ENCODE data around the gene ROBO1.
A peak's percentile ranks its signal among the peaks of the same experiment; 100 is the strongest.

Gene ROBO1

DNA sequence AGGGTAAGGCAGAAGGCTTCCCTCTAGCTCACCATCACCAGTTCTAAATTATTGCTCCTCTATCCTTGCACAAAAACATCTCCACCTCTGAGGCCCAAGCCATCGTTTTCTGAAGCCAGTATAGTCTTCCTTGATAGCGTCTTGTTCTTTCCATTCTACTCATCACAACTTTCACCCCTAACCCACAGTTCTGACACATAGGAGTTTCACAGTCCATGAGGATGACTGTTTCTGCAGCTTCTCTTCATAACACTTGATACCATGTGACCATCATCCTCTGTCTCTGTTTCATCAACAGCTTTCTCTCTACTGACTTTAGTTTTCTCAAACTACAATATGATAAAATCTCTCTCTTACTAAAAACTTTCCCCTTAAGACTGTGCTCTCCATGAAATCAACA is 1166.5 kb downstream of the ROBO1 start:
- DNase-seq (ENCODE audit: low read depth): no peak
- TF ChIP-seq, protein P1, sequence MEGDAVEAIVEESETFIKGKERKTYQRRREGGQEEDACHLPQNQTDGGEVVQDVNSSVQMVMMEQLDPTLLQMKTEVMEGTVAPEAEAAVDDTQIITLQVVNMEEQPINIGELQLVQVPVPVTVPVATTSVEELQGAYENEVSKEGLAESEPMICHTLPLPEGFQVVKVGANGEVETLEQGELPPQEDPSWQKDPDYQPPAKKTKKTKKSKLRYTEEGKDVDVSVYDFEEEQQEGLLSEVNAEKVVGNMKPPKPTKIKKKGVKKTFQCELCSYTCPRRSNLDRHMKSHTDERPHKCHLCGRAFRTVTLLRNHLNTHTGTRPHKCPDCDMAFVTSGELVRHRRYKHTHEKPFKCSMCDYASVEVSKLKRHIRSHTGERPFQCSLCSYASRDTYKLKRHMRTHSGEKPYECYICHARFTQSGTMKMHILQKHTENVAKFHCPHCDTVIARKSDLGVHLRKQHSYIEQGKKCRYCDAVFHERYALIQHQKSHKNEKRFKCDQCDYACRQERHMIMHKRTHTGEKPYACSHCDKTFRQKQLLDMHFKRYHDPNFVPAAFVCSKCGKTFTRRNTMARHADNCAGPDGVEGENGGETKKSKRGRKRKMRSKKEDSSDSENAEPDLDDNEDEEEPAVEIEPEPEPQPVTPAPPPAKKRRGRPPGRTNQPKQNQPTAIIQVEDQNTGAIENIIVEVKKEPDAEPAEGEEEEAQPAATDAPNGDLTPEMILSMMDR (IDR thresholded peaks at IDR 0.05; ENCODE audit: control insufficient read depth, insufficient read depth, low read depth, low read length, missing control alignments): no peak
- H3K4me3 ChIP-seq (ENCODE audit: control insufficient read depth, low read depth, low read length): no peak overlapping the region

GRCh38 chr3:78589778-78590177 is 1178.0 kb downstream of the ROBO1 start:
- no peak for DNase-seq (ENCODE audit: low read depth)
- TF ChIP-seq, protein P1 (IDR thresholded peaks at IDR 0.05; ENCODE audit: control insufficient read depth, insufficient read depth, low read depth, low read length, missing control alignments): no peak
- H3K4me3 ChIP-seq (ENCODE audit: control insufficient read depth, low read depth, low read length): no peak overlapping the region

DNA sequence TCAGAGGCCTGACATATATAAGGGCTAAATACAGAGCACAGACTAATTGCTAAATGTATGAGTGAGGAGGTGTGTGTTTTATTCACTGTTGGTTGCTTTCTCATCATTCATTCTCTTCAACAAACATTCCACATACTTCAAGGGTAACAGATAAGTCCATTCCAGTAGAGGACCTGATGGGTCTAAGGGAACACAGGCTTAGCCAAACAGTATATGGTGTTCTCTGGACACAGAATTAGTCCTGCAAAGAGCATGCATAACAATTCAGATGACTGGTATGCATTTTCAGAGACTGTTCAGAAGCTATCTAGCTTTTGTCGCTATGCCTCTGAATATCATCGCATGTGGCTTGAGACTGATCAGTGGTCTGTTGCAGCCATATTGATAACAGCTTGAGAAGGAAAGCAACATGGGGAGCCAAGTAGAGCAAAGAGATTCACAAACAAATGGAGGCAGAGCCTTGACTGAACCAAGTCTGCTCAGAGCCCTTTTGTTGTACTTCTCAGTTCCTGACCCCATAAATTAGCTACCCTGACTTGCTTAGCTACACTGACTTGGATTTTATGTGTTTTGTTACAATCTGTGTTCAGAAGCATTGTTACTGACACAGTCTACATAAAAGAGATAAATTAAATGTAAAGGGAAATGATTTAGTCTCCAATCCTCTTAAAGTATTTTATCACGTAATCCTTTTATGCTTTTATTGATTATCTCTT is 1178.7 kb downstream of the ROBO1 start:
- no peak overlapping the region for H3K4me3 ChIP-seq (ENCODE audit: control insufficient read depth, low read depth, low read length)
- DNase-seq (ENCODE audit: low read depth): no peak
- TF ChIP-seq, protein P1 (IDR thresholded peaks at IDR 0.05; ENCODE audit: control insufficient read depth, insufficient read depth, low read depth, low read length, missing control alignments): no peak

DNA sequence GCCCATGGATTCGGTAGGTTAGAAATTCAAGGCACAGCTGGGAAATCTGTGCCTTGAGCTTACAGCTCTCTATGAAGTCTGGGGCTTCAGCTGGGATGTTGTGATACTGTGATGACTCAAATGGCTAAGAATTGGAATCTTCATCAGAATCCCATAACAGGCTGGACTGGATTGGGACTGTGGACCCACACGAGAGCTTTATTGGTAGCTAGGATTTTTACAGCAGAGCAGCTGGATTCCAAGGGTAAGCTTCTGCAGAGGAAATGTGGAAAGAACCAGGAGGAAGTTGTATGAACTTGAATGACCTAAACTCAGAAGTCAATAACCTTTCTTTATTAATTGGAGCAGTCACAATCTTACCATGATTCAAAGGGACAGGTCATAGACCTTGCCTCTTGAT is 1187.1 kb downstream of the ROBO1 start:
- TF ChIP-seq, protein P1 (IDR thresholded peaks at IDR 0.05; ENCODE audit: control insufficient read depth, insufficient read depth, low read depth, low read length, missing control alignments): no peak
- H3K4me3 ChIP-seq (ENCODE audit: control insufficient read depth, low read depth, low read length): no peak overlapping the region
- DNase-seq (ENCODE audit: low read depth): peak; percentile 61

- TF ChIP-seq, protein P1 (IDR thresholded peaks at IDR 0.05; ENCODE audit: control insufficient read depth, insufficient read depth, low read depth, low read length, missing control alignments): no peak
- H3K4me3 ChIP-seq (ENCODE audit: control insufficient read depth, low read depth, low read length): no peak overlapping the region
- no peak for DNase-seq (ENCODE audit: low read depth)
Measured at GRCh38 chr3:78571486-78571885, 1196.3 kb downstream of the ROBO1 start.

DNA sequence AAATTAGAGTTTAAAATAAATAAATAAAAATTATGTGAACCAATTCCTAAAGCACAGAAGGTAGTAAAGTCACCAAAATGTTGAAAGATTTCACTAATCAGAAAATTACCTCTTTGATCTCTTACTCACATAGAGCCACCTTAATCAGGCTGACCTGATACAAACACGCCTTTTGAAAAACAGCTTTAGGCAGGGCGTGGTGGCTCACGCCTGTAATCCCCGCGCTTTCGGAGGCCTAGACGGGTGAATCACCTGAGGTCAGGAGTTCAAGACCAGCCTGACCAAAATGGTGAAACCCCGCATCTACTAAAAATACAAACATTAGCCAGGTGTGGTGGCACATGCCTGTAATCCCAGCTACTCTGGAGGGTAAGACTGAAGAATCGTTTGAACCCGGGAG is 1197.3 kb downstream of the ROBO1 start:
- DNase-seq (ENCODE audit: low read depth): no peak
- TF ChIP-seq, protein P1 (IDR thresholded peaks at IDR 0.05; ENCODE audit: control insufficient read depth, insufficient read depth, low read depth, low read length, missing control alignments): no peak
- H3K4me3 ChIP-seq (ENCODE audit: control insufficient read depth, low read depth, low read length): no peak overlapping the region
